Adipose tissue (tissue), 3 donors: ENCODE results near the gene ACTG1. TPM values are rescaled to one million over a fixed set of nuclear protein-coding genes. Genes with fewer than 3 reads are reported as not detected.
"Not testable (repeated sequence)": the region's sequence is repeated elsewhere in the genome, so short reads cannot be mapped to it uniquely, and the experiment has no call there.

Experiments
- H3K27ac ChIP-seq: one replicate; pipeline ENCODE4 v1.5.1; 2013; ENCODE audit warnings: low read depth, low read length
- WGBS, 3 donors: extraction: QIAGEN DNeasy Blood & Tissue Kit; methylation state at CpG; one replicate each; pipeline ENCODE4 v1.1.7; 2013; 5-methylcytosine and 5-hydroxymethylcytosine counted together
- polyA plus RNA-seq, 3 donors: library from polyadenylated mRNA; stranded (reverse); fragments of 200-250 nt; gene quantifications; one replicate each; pipeline ENCODE4 v1.2.3, GENCODE V29; 2013
- donor health status: healthy with polysubstance abuse.
- donor health status: Bipolar disorder and iron deficiency.
- donor health status: healthy.

ACTG1 gene
- polyA plus RNA-seq, 3 donors, result 1,930 to 3,527 (median 2,831) TPM

- H3K27ac ChIP-seq, result no peak overlapping the region
- WGBS, 3 donors, result 30 to 67% (median 64%) methylated on average over 13 of the region's 13 CpGs
These were observed 23.1 kb upstream of the ACTG1 start for GRCh38 chr17:81535480-81536298.

GRCh38 chr17:81535007-81535328 lies 22.4 kb upstream of the ACTG1 start:
- WGBS, 3 donors, result 65 to 88% (median 81%) methylated on average over 4 to 5 of the region's 5 CpGs
- no peak overlapping the region for H3K27ac ChIP-seq

- WGBS, 3 donors, result 62 to 72% (median 65%) methylated on average over 6 of the region's 6 CpGs
- no peak overlapping the region for H3K27ac ChIP-seq
These were observed 21.8 kb upstream of the ACTG1 start for GRCh38 chr17:81534157-81535006.

- H3K27ac ChIP-seq, result no peak overlapping the region
- 61 to 66% (median 64%) methylated on average over 21 of the region's 21 CpGs for WGBS, 3 donors
These were observed 20.9 kb upstream of the ACTG1 start for GRCh38 chr17:81533339-81534141.

- 90 to 93% (median 91%) methylated on average over 11 of the region's 11 CpGs for WGBS, 3 donors
- no peak overlapping the region for H3K27ac ChIP-seq
These were observed 20.1 kb upstream of the ACTG1 start for GRCh38 chr17:81532490-81533287.

- 95 to 98% (median 98%) methylated on average over 3 of the region's 3 CpGs for WGBS, 3 donors
These were observed 19.4 kb upstream of the ACTG1 start for GRCh38 chr17:81531998-81532404.

GRCh38 chr17:81531013-81531412 lies 18.4 kb upstream of the ACTG1 start:
- 81 to 90% (median 83%) methylated on average over 6 of the region's 6 CpGs for WGBS, 3 donors
- not testable (repeated sequence) for H3K27ac ChIP-seq

More at GRCh38 chr17:81531998-81532404, 19.4 kb upstream of the ACTG1 start:
- not testable (repeated sequence) for H3K27ac ChIP-seq

- 86 to 89% (median 88%) methylated on average over 5 to 6 of the region's 6 CpGs for WGBS, 3 donors
These were observed 16.8 kb upstream of the ACTG1 start for GRCh38 chr17:81529437-81529803.

GRCh38 chr17:81528651-81529436 lies 16.2 kb upstream of the ACTG1 start:
- WGBS, 3 donors, result 75 to 87% (median 87%) methylated on average over 57 to 62 of the region's 62 CpGs
- no peak overlapping the region for H3K27ac ChIP-seq

More at GRCh38 chr17:81529437-81529803, 16.8 kb upstream of the ACTG1 start:
- no peak overlapping the region for H3K27ac ChIP-seq

GRCh38 chr17:81528384-81528650 lies 15.7 kb upstream of the ACTG1 start:
- H3K27ac ChIP-seq, result no peak overlapping the region
- 46 to 64% (median 53%) methylated on average over 13 to 20 of the region's 20 CpGs for WGBS, 3 donors

- WGBS, 3 donors, result 38 to 75% (median 43%) methylated on average over 39 to 42 of the region's 42 CpGs
- no peak within 1 kb of the TSS for H3K27ac ChIP-seq
These were observed 15.2 kb upstream of the ACTG1 start, which contains the start of gene FSCN2 for GRCh38 chr17:81527591-81528383. Gene FSCN2 (plus strand): TSS chr17:81528377. CDS start chr17:81528532, 155 bp downstream.

GRCh38 chr17:81526662-81527571 lies 14.3 kb upstream of the ACTG1 start:
- WGBS, 3 donors, result 85 to 87% (median 86%) methylated on average over 21 of the region's 21 CpGs
- no peak overlapping the region for H3K27ac ChIP-seq

- WGBS, 3 donors, result 86 to 87% (median 86%) methylated on average over 8 of the region's 8 CpGs
- no peak overlapping the region for H3K27ac ChIP-seq
These were observed 12.2 kb upstream of the ACTG1 start for GRCh38 chr17:81524865-81525159.

GRCh38 chr17:81524039-81524864 lies 11.7 kb upstream of the ACTG1 start:
- H3K27ac ChIP-seq, result no peak overlapping the region
- 75 to 89% (median 76%) methylated on average over 18 of the region's 18 CpGs for WGBS, 3 donors

GRCh38 chr17:81523402-81524038 lies 10.9 kb upstream of the ACTG1 start:
- WGBS, 3 donors, result 31 to 57% (median 40%) methylated on average over 16 to 17 of the region's 17 CpGs
- H3K27ac ChIP-seq, result no peak overlapping the region
